ENCODE measurements around the gene TDRD9.

- TF ChIP-seq POLR2A (IDR thresholded peaks at IDR 0.05; ENCODE audit: low read length) (no peak), GATA1 (IDR thresholded peaks at IDR 0.05; ENCODE audit: low read depth, low read length) (no peak)
Measured at GRCh38 chr14:104048758-104049507, 120.7 kb downstream of the TDRD9 start.

Data from erythroblast (primary cell).